Right lung (tissue), 10 donors: ENCODE results near the gene ATXN2L. TPM values are rescaled to one million over a fixed set of nuclear protein-coding genes. Genes with fewer than 3 reads are reported as not detected.
"Not testable (repeated sequence)": the region's sequence is repeated elsewhere in the genome, so short reads cannot be mapped to it uniquely, and the experiment has no call there.

Source experiments
- DNase-seq, 2 donors: peaks; one replicate each; pipeline ENCODE4 v3.0.0-alpha.2; 2013
- long read RNA-seq, 8 donors: transcript quantifications; one replicate each; lab custom pipeline, GENCODE V29; 2026
- polyA plus RNA-seq, 5 donors: library from polyadenylated mRNA; unstranded; fragments of 120-200 nt; gene quantifications; one replicate each; pipeline versions ENCODE4 v1.2.1 to v1.2.3, GENCODE V29; 2013; ENCODE audit warnings: inconsistent platforms in 1 of 5, low replicate concordance in 1 of 5; ENCODE audit not compliant: insufficient read length in 5 of 5, insufficient read depth in 1 of 5

The ATXN2L gene
- 100 to 1,000 TPM in 3 of 5 donors, 10 to 100 TPM in 2; 84.6 to 137 (median 110) TPM for polyA plus RNA-seq
- long read RNA-seq, donor 1, full-length matches to known transcripts, result 6 of 11 reads
- long read RNA-seq, donor 1, partial matches to known transcripts, result 5 of 11 reads
- long read RNA-seq, donor 1, other reads (novel, unspliced or antisense), result 0 of 11 reads
- long read RNA-seq, donor 2, full-length matches to known transcripts, result 6 of 6 reads
- long read RNA-seq, donor 2, partial matches to known transcripts, result 0 of 6 reads
- long read RNA-seq, donor 2, other reads (novel, unspliced or antisense), result 0 of 6 reads
- long read RNA-seq, donor 3, partial matches to known transcripts, result 0 of 6 reads
- long read RNA-seq, donor 3, other reads (novel, unspliced or antisense), result 0 of 6 reads
- long read RNA-seq, donor 4, partial matches to known transcripts, result 10 of 14 reads
- long read RNA-seq, donor 4, other reads (novel, unspliced or antisense), result 0 of 14 reads
- long read RNA-seq, donor 5, partial matches to known transcripts, result 5 of 9 reads
- long read RNA-seq, donor 5, other reads (novel, unspliced or antisense), result 0 of 9 reads
- long read RNA-seq, donor 6, full-length matches to known transcripts, result 4 of 4 reads
- long read RNA-seq, donor 6, partial matches to known transcripts, result 0 of 4 reads
- long read RNA-seq, donor 6, other reads (novel, unspliced or antisense), result 0 of 4 reads
- long read RNA-seq, donor 7, full-length matches to known transcripts, result 6 of 34 reads
- long read RNA-seq, donor 7, partial matches to known transcripts, result 28 of 34 reads
- long read RNA-seq, donor 7, other reads (novel, unspliced or antisense), result 0 of 34 reads
- long read RNA-seq, donor 8, partial matches to known transcripts, result 0 of 2 reads
- long read RNA-seq, donor 8, other reads (novel, unspliced or antisense), result 0 of 2 reads

DNA sequence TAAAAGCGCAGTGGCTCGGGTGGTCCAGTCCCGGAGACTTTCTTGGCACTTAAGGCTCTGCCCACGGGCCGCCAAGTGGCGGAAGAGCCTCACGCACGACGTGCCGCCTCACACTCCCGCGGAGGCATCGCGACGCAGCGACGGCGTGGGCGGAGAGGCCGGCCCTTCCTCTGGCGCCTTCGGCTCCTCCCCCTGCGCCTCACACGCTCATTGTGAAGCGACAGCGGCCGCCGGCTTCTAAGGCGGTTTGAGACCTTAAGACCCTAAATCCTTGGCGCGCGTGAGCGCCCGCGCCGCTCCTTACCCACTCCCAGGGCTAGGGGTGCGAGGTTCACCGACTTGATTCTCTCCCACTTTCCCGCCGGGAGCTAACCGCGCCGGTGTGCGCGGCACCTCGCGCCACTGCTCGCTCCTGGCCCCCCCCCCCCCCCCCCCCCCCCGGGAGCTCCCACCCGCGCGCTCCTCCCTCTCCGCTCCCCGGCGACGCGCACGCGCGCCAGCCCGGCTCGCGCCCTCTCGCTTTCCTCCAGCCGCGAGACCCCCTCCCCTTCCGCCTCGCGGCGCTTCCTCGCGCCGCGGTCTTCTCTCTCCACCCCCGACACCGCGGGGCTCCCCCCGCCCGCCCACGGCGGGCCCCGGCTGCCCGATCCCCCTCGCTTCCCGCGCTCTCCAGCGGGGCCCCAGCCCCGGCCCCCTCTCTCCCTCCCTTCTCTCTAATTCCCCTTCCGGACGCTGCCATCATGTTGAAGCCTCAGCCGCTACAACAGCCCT lies at the start of gene ATXN2L:
ATXN2L (plus strand) TSS at position 480 of the 771 bp plus-strand sequence; CDS start at position 741, 261 bp downstream.
- peak; percentile 96 to 98 for DNase-seq

GRCh38 chr16:28781697-28782096 lies 41.1 kb upstream of the ATXN2L start:
- not testable (repeated sequence) for DNase-seq

- DNase-seq, result not testable (repeated sequence)
Observed at GRCh38 chr16:28782357-28782756, 40.4 kb upstream of the ATXN2L start.

DNA sequence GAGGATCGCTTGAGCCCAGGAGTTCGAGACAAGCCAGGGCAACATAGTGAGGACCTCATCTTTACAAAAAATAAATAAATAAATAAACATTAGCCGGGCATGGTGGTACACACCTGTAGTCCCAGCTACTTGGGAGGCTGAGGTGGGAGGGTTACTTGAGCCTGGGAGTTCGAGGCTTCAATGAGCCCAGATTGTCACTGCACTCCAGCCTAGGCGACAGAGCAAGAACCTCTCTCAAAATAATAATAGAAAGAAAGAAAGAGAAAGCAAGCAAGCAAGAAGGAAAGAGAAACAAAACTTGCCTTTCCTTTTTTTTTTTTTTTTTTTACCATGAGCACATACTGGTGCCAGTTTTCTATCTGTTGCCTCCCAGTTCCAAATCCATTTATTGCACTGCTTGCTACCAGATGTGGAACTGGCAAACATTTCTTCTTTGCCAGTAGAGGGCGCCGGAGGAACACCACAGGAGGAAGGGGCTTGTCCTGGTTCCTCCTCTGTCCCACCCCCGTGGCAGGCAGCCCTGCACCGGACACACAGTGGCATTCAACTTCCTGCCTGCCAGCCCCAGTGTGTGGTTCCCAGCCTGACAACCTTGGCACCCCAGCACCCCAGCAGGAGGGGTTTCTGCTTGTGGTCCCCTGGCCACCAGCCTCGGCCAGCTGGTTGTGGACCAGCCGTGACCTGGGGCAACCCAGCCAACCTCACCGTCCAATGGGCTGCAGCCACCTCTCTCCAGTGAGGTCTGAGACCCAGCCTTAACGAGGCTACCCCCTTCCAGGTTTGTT lies 20.4 kb upstream of the ATXN2L start:
- peak in 1 of 2 donors; percentile 71 for DNase-seq

- DNase-seq, result not testable (repeated sequence)
Observed at GRCh38 chr16:28807445-28808120, 15.2 kb upstream of the ATXN2L start.

GRCh38 chr16:28820016-28820415 lies 2.8 kb upstream of the ATXN2L start:
- DNase-seq, result no peak

DNA sequence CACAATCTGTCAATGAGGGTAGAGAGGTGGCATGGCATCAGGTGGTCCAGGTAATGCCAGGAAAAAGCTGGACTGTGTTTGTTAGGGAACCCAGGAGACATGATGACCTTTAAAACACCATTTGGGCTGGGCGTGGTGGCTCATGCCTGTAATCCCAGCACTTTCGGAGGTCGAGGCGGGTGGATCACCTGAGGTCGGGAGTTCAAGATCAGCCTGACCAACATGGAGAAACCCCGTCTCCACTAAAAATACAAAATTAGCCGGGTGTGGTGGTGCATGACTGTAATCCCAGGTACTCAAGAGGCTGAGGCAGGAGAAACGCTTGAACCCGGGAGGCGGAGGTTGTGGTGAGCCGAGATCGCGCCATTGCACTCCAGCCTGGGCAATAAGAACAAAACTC lies 2.3 kb upstream of the ATXN2L start:
- DNase-seq, result not testable (repeated sequence)

DNA sequence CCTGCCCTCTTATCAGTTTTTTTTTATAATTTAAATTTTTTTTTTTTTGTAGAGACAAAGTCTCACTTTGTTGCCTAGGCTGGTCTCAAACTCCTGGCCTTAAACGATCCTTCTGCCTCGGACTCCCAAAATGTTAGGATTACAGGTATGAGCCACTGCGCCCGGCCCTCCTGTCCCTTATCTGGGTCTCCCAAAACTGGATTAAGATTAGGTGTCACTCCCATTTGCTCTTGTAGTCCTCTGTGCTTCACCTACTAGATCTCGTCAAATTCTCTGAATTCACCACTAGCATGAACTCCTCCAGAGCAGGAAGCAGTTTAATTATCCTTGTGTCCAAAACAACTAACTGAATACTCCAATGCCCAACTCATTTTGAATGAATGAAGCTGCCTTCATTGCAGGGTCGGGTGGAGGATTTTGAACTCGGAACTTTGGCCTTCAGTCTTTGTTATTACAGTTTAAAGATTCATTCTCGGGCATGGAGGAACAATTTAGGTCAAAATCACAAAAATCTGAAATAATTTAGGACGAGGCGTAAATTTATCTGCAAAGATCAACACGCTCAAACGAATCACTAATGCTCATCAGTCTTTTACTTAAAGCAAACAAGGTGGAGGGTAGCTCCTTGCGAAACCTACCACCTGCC lies 802 bp upstream of the ATXN2L start:
- DNase-seq, result no peak

GRCh38 chr16:28823291-28823872 lies 583 bp downstream of the ATXN2L start:
- no peak for DNase-seq

- peak; percentile 98 for DNase-seq
Observed at GRCh38 chr16:28823873-28824716, 1.3 kb downstream of the ATXN2L start.

- no peak for DNase-seq
Observed at GRCh38 chr16:28824717-28824973, 1.8 kb downstream of the ATXN2L start.

DNA sequence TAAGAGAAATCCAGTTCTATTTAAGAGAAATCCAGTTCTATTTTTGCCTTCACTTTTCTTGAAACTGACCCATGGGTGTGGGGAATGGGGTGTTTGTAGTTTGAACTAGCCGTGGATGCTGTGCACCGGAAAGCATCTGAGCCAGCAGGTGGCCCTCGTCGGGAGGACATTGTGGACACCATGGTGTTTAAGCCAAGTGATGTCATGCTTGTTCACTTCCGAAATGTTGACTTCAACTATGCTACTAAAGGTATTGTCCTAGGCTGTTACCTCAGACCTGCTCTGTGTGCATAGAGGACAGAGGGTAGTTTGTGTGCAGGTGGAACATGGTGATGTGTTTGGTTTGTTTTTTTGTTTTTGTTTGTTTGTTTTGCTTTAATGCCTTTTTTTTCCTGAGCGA lies 3.3 kb downstream of the ATXN2L start:
- no peak for DNase-seq

- no peak for DNase-seq
Observed at GRCh38 chr16:28829747-28830146, 6.9 kb downstream of the ATXN2L start.

DNA sequence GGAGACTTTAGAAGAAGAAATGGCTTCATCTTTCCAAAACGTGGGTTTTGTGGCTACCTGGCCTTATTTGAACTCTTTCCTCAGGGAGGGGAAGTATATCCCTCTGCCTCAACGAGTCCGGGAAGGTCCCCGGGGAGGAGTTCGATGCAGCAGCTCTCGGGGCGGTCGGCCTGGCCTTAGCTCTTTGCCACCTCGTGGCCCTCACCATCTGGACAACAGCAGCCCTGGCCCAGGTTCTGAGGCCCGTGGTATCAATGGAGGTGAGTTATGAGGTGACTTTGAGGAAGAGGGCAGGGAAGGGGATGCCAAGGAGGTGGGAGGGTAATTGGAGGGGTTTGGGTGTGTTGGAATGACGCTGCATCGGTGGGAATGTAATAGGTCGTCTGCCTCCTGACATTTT lies 7.7 kb downstream of the ATXN2L start:
- no peak for DNase-seq

- DNase-seq, result no peak
Observed at GRCh38 chr16:28834349-28834748, 11.6 kb downstream of the ATXN2L start.

DNA sequence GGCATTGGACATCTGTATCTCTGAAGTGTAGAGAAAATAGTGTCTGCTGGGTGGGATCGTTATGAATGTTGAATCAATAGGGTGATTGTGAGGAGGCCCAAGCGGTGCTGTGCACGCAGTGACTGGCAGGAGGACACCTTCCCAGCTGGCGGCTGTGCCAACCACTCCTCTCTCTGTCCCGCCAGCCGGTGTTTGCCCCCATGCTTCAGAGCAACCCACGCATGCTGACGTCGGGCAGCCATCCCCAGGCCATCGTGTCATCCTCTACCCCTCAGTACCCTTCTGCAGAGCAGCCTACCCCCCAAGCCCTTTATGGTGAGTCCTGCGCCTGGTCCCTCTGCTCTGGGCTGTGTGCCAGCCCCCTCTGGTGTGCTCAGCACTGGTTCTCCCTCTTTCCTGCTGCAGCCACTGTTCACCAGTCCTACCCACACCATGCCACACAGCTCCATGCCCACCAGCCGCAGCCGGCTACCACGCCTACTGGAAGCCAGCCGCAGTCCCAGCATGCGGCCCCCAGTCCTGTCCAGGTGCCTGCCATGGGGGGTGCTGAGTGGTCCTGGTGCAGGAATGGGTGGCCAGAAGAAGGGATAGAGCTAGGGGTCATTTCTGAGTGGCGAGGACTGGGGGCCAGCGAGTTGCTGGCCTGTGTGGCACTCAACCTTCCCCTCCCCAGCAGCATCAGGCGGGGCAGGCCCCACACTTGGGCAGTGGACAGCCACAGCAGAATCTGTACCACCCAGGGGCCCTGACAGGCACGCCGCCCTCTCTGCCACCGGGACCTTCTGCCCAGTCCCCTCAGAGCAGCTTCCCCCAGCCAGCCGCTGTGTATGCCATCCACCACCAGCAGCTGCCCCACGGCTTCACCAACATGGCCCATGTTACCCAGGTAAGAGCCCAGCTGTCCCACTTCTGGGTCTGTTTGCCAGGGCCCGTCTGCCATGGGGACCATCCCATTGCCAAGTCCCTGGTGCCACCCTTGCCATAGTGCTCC lies 12.4 kb downstream of the ATXN2L start:
- DNase-seq, result no peak
